ENCODE data around the gene HPS4.
"Not testable (repeated sequence)": the region's sequence is repeated elsewhere in the genome, so short reads cannot be mapped to it uniquely, and the experiment has no call there.

Gene HPS4

GRCh38 chr22:26416256-26416655 lies 67.3 kb downstream of the HPS4 start:
- DNase-seq (ENCODE audit: low read depth): no peak
- H3K4me3 ChIP-seq (ENCODE audit: low read depth, low read length): no peak overlapping the region
- TF ChIP-seq CTCF (IDR thresholded peaks at IDR 0.05; ENCODE audit: control insufficient read depth, extremely low read depth, insufficient read depth): no peak

GRCh38 chr22:26414347-26414746 lies 69.2 kb downstream of the HPS4 start:
- TF ChIP-seq CTCF (IDR thresholded peaks at IDR 0.05; ENCODE audit: control insufficient read depth, extremely low read depth, insufficient read depth): no peak
- DNase-seq (ENCODE audit: low read depth): no peak
- H3K4me3 ChIP-seq (ENCODE audit: low read depth, low read length): no peak overlapping the region

- no peak for DNase-seq (ENCODE audit: low read depth)
- H3K4me3 ChIP-seq (ENCODE audit: low read depth, low read length): no peak overlapping the region
- no peak for TF ChIP-seq CTCF (IDR thresholded peaks at IDR 0.05; ENCODE audit: control insufficient read depth, extremely low read depth, insufficient read depth)
These were observed 73.2 kb downstream of the HPS4 start for GRCh38 chr22:26410386-26410785.

GRCh38 chr22:26409719-26410335 lies 73.8 kb downstream of the HPS4 start:
- DNase-seq (ENCODE audit: low read depth): no peak
- H3K4me3 ChIP-seq (ENCODE audit: low read depth, low read length): no peak overlapping the region
- TF ChIP-seq CTCF (IDR thresholded peaks at IDR 0.05; ENCODE audit: control insufficient read depth, extremely low read depth, insufficient read depth): no peak

- not testable (repeated sequence) for H3K4me3 ChIP-seq (ENCODE audit: low read depth, low read length); DNase-seq (ENCODE audit: low read depth)
These were observed 74.9 kb downstream of the HPS4 start for GRCh38 chr22:26408562-26409220.

- no peak overlapping the region for H3K4me3 ChIP-seq (ENCODE audit: low read depth, low read length)
- no peak for DNase-seq (ENCODE audit: low read depth)
- no peak for TF ChIP-seq CTCF (IDR thresholded peaks at IDR 0.05; ENCODE audit: control insufficient read depth, extremely low read depth, insufficient read depth)
These were observed 77.5 kb downstream of the HPS4 start for GRCh38 chr22:26406118-26406517.

- H3K4me3 ChIP-seq (ENCODE audit: low read depth, low read length): no peak overlapping the region
- TF ChIP-seq CTCF (IDR thresholded peaks at IDR 0.05; ENCODE audit: control insufficient read depth, extremely low read depth, insufficient read depth): no peak
- no peak for DNase-seq (ENCODE audit: low read depth)
These were observed 78.6 kb downstream of the HPS4 start for GRCh38 chr22:26404851-26405421.

Measured in LNCaP clone FGC (cell line).